ENCODE measurements around the gene FMOD. TPM values are rescaled to one million over a fixed set of nuclear protein-coding genes. Genes with fewer than 3 reads are reported as not detected.
A peak's percentile ranks its signal among the peaks of the same experiment; 100 is the strongest.

Gene FMOD
- total RNA-seq, 1 experiment from 2014 or later: not detected

DNA sequence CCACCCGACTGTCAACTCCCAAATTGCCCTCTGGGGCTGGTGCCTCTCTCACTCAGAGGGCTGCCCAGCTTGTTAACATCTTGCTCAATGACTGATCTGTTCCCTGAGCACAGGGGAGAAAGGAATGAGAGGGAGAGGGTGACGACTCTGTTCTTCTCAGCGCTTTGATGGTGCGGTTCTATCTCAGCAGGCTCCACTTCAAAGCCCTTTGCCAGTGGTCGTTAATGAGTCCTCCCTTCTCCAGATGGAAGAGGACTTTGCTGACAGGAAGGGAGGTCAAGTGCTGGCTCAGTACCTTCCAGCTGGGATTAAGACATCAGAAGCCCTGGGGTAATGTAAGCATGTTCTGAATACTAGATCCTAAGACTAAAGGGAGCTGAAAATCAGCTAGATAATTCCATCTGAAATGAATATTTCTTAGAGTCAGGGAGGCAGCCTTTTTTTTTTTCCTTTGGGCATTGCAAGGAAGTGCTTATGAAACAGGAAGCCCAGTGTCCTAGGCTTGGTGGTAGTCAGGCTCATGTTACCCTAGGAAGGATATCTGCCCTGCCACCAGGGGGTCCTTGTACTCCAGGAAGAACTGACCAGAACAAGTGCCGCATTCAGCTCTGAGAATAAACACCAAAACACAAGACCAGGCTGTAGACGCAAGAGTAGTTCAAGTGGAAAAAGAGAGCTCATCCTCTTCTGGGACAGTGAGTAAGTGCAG, 4.7 kb downstream of the FMOD start:
- Histone ChIP-seq H3K36me3 (replicated peaks; ENCODE audit: control insufficient read depth, insufficient read depth, low read length) (no peaks in the 10 kb centered on the region), H3K4me3 (ENCODE audit: insufficient read depth, low read depth, low read length) (no peak overlapping the region), H3K27me3 (ENCODE audit: control insufficient read depth, insufficient read depth, low read length) (peaks cover 7% of the 10 kb centered on the region; the same call in 1 of the 2 replicates)
- DNase-seq: no peak

DNA sequence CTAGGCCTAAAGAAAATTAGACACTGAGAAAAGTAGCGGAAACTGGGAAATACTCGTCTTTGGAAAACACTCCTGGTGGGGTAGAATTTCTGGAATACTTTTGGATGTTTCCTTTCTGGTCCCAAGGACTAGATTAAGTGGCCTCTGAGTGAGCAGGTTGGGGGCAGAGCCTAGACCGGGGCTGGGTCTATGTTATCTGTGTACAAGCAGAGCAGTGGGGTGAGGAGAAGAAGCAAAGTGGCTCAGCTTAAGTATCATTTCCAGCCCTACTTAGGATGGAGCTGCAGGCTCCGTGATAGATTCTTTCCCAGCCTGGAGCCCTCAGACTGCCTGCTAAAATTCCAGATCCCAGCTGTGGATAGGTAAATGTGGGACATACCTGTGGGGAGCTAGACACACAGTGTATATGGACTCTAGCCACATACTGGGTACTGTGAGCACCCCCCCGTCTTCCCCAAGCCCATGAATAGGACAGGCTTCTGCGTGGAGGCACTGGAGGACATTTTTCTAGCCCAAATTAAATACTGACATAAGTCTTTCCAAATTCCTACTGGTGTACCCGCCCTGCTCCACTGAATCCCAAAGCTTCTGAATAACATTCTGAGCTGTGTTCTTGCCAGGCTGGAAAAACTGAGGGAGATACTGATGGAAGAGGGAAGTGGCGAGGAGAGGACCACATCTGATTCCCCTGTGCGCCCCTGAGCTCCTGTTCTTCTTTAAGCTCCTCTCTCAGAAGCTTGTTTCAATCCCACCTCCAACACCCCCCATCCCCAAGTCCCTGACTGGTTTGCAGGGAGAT, 6.8 kb downstream of the FMOD start:
- DNase-seq: no peak
- H3K27me3 ChIP-seq (ENCODE audit: control insufficient read depth, insufficient read depth, low read length): peaks cover 7% of the 10 kb centered on the region; the same call in 1 of the 2 replicates
- no peak overlapping the region for H3K4me3 ChIP-seq (ENCODE audit: insufficient read depth, low read depth, low read length)
- H3K36me3 ChIP-seq (replicated peaks; ENCODE audit: control insufficient read depth, insufficient read depth, low read length): no peaks in the 10 kb centered on the region

DNA sequence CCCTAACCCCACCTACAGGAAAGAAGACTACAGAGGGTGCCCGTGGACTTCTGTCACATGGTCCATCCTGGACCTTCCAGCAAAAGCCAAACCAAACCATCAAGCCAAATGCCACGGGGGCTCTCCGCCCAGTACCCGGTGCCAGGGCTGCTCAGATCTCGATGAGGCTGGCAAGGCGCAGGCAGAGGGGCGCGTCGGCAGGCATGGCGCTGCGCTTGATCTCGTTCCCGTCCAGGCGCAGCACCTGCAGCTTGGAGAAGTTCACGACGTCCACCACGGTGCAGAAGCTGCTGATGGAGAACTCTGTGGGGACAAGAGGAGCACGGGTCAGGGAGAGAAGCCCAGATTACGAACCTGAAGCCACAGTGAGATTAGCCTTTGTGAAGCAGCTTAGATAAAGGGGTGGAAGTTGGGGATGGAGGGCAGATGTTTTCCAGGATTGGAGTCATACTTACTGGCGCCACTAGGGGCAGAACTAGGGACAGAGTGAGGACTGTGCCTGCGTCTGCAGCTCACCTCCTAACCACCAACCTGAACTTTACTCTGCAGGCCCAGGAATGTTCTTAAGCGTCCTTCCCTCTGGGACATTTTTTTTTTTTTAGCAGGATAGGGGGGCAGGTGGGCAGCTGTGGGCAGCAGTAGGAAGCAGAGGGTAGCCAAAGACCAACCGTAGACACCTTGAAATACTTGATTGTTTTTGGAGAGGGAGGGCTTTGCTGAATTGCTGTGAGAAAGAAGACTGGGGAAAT, 8.6 kb downstream of the FMOD start:
- H3K27me3 ChIP-seq (ENCODE audit: control insufficient read depth, insufficient read depth, low read length): peaks cover 7% of the 10 kb centered on the region; the same call in 1 of the 2 replicates
- no peak overlapping the region for H3K4me3 ChIP-seq (ENCODE audit: insufficient read depth, low read depth, low read length)
- no peaks in the 10 kb centered on the region for H3K36me3 ChIP-seq (replicated peaks; ENCODE audit: control insufficient read depth, insufficient read depth, low read length)
- DNase-seq: peak; percentile 92

DNA sequence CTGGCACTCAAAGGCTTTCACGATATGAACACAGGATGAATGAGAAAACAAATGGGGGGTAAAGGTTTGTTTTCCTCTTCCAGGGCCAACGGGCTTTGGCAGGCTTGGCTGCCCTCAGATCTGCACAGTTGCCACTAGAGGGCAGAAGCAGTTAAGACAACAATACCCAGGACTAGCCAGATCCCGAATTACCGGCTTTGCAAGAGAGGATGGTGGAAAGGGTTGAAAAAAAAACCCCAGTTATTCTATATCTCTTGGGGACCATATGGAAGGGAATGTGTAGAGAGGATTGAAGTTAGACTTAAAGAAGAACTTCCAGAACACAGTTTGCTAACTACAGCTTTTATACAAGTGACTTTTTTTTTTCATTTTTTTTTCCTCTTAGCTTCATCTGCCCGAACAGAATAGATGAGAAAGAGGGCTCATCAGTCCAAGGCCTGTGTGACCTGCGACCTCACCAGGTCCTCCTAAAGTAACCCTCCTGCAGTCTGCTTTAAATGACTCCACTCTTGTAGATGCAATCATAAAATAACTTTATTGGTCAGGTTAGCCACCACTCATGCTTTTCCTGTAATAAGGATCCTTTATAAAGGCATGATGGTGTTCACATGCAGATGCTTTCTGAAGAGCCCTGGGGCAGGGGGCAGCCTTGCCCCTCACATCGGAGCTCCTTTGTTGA, 10.7 kb downstream of the FMOD start:
- peaks cover 6% of the 10 kb centered on the region; the same call in 1 of the 2 replicates for H3K27me3 ChIP-seq (ENCODE audit: control insufficient read depth, insufficient read depth, low read length)
- peak; percentile 91 for DNase-seq
- no peak overlapping the region for H3K4me3 ChIP-seq (ENCODE audit: insufficient read depth, low read depth, low read length)
- no peaks in the 10 kb centered on the region for H3K36me3 ChIP-seq (replicated peaks; ENCODE audit: control insufficient read depth, insufficient read depth, low read length)

DNA sequence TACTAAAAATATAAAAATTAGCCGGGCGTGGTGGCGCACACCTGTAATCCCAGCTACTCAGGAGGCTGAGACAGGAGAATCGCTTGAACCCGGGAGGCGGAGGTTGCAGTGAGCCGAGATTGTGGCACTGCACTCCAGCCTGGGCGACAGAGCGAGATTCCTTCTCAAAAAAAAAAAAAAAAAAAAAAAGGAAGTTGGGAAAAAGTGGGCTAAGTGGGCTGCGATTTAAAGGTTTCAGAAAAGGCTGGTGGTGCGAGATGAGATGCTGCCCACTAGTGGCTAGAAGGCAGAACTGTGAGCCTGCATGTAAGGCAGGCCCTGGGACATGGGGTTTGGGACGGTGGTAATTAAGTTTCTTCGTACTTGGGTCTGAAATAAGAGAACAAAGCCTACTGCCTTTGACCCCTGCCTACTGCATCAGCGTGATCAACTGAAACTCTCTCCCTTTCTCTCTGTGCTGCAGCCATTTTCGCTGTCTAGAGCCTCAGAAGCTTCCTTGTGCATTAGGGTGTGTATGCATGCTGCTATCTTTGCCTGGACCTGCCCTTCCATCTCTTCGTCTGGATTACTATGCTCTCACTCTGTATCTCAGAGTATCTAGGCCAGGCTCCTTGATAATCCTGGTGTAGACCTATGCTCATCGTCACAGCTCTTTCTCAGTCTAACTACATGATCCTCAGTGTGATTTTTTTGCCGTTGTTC, 12.4 kb downstream of the FMOD start:
- H3K4me3 ChIP-seq (ENCODE audit: insufficient read depth, low read depth, low read length): no peak overlapping the region
- H3K36me3 ChIP-seq (replicated peaks; ENCODE audit: control insufficient read depth, insufficient read depth, low read length): no peaks in the 10 kb centered on the region
- peaks cover 6% of the 10 kb centered on the region; the same call in 1 of the 2 replicates for H3K27me3 ChIP-seq (ENCODE audit: control insufficient read depth, insufficient read depth, low read length)
- peak; percentile 91 for DNase-seq

DNA sequence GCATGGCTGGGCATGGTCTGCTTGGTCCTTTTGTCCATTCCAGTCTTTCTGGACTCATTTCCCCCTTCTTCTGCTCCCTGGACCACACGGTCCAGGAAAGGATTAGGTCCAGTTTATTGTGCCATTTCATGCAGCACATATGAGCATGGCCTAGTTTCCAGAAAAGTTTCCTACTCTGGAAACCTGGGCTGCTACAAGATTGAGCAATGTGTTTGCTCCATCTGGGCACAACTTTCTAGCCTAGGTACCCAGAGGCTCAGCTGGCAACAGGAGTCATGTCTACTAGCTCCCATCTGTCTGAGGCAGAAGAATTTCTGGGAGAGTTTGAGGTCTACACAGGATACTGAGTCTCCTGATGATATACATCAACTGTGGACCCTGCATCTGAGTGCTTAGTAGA, 14.8 kb downstream of the FMOD start:
- DNase-seq: no peak
- no peak overlapping the region for H3K4me3 ChIP-seq (ENCODE audit: insufficient read depth, low read depth, low read length)
- peaks cover 7% of the 10 kb centered on the region; the same call in 1 of the 2 replicates for H3K27me3 ChIP-seq (ENCODE audit: control insufficient read depth, insufficient read depth, low read length)
- H3K36me3 ChIP-seq (replicated peaks; ENCODE audit: control insufficient read depth, insufficient read depth, low read length): no peaks in the 10 kb centered on the region

DNA sequence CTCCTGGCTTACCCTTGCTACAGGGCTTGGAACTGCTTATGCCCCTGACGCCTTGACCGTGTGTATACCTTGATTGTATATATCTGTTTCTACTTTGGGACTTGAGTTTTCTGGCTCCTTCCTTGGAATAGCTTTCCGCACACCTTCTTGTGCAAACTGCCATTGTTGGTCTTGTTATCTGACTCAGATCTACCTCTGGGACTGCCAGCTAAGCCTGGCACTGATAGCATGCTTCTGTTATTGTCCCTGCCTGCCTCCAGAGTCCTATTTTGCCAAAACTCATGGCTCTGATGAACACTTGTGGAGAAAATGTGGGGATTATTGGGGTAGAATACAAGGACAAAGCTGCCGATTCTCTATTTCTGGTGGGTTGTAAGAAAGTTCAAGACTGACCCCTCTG, 15.4 kb downstream of the FMOD start:
- Histone ChIP-seq H3K36me3 (replicated peaks; ENCODE audit: control insufficient read depth, insufficient read depth, low read length) (no peaks in the 10 kb centered on the region), H3K27me3 (ENCODE audit: control insufficient read depth, insufficient read depth, low read length) (peaks cover 5% of the 10 kb centered on the region; the same call in 1 of the 2 replicates), H3K4me3 (ENCODE audit: insufficient read depth, low read depth, low read length) (no peak overlapping the region)
- DNase-seq: no peak

DNA sequence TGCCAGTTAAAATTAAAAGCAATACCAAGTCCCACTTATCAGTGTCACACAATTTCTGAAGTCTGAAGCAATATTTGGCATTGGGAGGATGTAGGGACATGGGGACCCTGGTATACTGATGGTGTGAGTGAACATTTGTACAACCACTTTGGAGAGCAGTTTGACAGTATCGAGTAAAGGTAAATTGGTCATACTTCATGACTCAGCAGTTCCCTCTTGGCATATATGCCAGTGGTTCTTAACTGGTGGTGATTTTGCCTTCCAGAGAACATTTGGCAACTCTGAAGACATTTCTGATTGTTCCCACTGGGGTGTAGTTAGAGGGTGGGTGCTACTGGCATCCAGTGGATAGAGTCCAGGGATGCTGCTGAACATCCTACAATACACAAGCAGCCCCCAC, 19.7 kb downstream of the FMOD start:
- no peak for DNase-seq
- Histone ChIP-seq H3K27me3 (ENCODE audit: control insufficient read depth, insufficient read depth, low read length) (peaks cover 18% of the 10 kb centered on the region), H3K36me3 (replicated peaks; ENCODE audit: control insufficient read depth, insufficient read depth, low read length) (no peaks in the 10 kb centered on the region), H3K4me3 (ENCODE audit: insufficient read depth, low read depth, low read length) (no peak overlapping the region)

DNA sequence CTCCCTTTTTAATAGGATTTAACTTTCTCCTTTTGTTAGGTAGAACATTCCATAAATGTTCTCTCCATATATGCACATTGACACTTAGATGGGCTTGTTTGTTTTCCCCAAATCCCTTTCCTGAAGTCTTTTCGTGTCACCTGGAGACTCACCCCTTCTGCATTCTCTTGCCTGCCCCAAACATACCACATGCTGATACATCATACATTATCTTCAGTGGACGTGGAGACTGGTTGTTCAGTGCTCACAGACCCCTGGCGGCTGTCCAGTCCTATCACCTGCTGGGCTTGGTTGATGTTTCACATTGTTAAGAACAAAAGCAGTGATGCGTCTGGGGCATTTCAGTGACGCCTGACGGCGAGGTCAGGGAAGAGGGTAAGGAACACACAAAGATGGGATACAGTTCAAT, 22.2 kb downstream of the FMOD start:
- DNase-seq: peak; percentile 64
- H3K27me3 ChIP-seq (ENCODE audit: control insufficient read depth, insufficient read depth, low read length): peaks cover 39% of the 10 kb centered on the region
- H3K4me3 ChIP-seq (ENCODE audit: insufficient read depth, low read depth, low read length): no peak overlapping the region
- no peaks in the 10 kb centered on the region for H3K36me3 ChIP-seq (replicated peaks; ENCODE audit: control insufficient read depth, insufficient read depth, low read length)

DNA sequence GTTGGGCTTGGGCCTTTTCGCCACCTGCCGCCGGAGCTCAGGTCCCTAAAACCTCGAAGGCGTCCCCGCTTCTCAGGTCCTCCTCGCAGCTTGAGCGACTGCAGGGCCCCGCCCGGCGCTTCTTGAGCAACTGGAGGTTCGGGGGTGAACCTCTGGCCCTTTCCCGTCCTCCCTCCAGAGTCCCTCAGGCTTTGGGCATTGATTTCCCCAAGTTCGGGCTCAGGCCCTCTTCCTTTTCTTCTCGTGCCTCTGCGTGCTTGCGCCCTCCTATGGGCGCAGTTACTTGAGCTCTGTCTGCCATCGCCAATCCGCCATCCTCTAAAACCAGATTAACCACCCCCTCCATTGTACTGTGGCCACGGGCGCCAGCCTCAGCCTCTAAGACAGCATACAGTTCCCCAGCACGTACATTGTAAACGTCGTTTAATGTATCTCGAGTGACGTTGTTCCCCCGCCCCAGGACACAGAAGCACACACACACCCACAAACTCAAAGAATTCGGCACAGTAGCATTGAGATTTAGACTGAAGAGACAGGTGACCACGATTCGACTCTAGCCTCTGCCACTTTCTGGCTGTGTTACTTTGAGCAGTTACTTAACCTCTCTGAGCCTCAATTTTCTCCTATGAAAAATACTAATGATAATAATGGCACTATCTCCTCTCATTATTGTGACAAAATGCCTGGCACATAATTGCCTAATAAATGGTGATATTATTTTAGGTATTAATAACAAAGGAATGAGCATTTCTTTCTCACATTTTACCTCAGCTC, 23.1 kb downstream of the FMOD start:
- Histone ChIP-seq H3K36me3 (replicated peaks; ENCODE audit: control insufficient read depth, insufficient read depth, low read length) (no peaks in the 10 kb centered on the region), H3K27me3 (ENCODE audit: control insufficient read depth, insufficient read depth, low read length) (peaks cover 43% of the 10 kb centered on the region), H3K4me3 (ENCODE audit: insufficient read depth, low read depth, low read length) (peak overlapping the region; percentile 51)
- DNase-seq: peak; percentile 85

DNA sequence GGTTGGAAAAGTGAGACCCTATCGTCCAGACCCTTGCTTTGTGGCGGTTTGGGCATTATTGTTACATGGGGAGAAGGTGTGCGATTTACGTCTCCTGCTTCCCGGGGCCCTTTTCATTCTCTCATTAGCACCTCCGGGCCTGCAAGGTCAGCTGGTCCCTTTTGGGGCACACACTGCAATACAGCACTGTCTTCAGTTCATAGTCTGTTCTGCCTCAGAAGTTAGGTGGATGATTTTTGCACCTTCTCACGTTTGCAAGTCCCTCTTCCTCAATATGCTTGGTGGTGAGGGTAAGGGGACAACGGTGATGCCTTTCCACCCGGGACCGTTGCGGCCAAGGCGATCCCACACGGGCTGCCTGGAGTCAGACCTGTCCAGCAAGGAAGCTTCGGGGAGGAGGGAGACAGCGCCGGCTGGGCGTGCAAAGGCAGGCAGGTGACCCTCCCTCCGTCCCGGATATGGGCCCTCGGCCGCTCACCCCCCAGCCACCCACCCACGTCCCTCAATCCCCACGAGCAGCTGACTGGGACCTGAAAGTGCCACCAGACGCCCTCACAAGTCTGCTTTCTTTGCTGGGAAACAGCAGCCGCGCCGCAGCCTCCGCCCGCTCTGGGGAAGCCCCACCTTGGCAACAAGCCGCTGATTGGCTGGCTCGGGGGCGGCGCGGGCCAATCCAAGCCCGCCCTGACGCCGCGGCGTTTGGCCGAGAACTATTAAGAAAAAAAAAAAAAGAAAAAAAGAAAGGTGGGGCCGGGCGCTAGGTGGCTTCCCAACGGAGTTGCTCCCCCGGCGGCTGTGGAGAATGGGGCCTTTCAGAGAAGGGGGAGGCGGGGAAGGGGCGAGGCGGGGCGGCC, 23.9 kb downstream of the FMOD start:
- H3K27me3 ChIP-seq (ENCODE audit: control insufficient read depth, insufficient read depth, low read length): peaks cover 45% of the 10 kb centered on the region
- H3K4me3 ChIP-seq (ENCODE audit: insufficient read depth, low read depth, low read length): peak overlapping the region; percentile 55
- no peaks in the 10 kb centered on the region for H3K36me3 ChIP-seq (replicated peaks; ENCODE audit: control insufficient read depth, insufficient read depth, low read length)
- peak; percentile 98 for DNase-seq

DNA sequence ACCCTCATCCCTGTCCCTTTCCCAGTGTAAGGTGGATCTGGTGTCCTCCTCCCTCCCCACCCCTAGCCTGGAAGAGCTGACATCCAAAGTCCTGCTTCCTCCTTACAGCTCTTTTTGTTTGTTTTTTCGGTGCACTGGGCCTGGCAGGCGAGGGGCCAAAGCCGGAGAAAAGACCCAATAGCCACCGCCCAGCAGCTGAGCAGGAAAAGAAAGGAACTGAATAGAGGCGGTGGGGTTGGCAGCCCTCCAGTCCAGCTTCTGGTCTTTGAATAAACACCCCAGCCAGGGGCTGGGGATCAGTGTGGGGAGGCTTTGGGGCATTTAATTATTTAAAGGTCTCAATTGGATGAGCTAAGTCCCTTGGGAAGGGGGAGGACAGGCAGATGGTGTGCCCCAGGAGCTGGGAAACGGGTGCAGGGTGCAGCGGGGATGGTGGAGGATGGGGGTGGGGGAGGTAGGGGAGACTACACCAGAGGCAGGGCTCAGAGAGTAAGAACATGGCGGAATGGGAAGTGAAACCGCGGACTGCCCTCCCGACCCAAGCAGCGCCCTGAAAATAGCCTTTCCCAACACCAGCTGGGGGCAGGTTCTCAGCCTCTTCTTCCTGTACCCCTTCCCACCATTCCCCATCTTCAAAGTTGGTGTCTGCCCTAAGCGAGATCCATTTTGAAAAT, 25.4 kb downstream of the FMOD start:
- Histone ChIP-seq H3K36me3 (replicated peaks; ENCODE audit: control insufficient read depth, insufficient read depth, low read length) (no peaks in the 10 kb centered on the region), H3K27me3 (ENCODE audit: control insufficient read depth, insufficient read depth, low read length) (peaks cover 46% of the 10 kb centered on the region), H3K4me3 (ENCODE audit: insufficient read depth, low read depth, low read length) (no peak overlapping the region)
- DNase-seq: peak; percentile 45
